HEK293 (cell line): Measurements from ENCODE around the gene PRPS1L1.

ENCODE experiments used
- ZBTB7A ChIP-seq: fragments of 450-650 bp; formaldehyde crosslinking; IDR thresholded peaks from 2 replicates; pipeline ENCODE4 v1.5.1; 2016; ENCODE audit warnings: low read depth, missing biosample characterization, missing genetic modification characterization
- ZNF302 ChIP-seq: fragments of 450-650 bp; formaldehyde crosslinking; IDR thresholded peaks from 2 replicates; pipeline ENCODE4 v1.5.1; 2016; ENCODE audit warnings: missing biosample characterization, missing genetic modification characterization, low read depth
- ZNF549 ChIP-seq: fragments of 450-650 bp; IDR thresholded peaks from 2 replicates; pipeline ENCODE4 v1.5.1; 2018; ENCODE audit warnings: missing biosample characterization, missing genetic modification characterization, mild to moderate bottlenecking, inconsistent platforms, moderate library complexity
- ZNF776 ChIP-seq: fragments of 450-650 bp; formaldehyde crosslinking; IDR thresholded peaks from 2 replicates; pipeline ENCODE4 v1.5.0; 2017; ENCODE audit warnings: missing biosample characterization, missing genetic modification characterization, borderline replicate concordance

DNA sequence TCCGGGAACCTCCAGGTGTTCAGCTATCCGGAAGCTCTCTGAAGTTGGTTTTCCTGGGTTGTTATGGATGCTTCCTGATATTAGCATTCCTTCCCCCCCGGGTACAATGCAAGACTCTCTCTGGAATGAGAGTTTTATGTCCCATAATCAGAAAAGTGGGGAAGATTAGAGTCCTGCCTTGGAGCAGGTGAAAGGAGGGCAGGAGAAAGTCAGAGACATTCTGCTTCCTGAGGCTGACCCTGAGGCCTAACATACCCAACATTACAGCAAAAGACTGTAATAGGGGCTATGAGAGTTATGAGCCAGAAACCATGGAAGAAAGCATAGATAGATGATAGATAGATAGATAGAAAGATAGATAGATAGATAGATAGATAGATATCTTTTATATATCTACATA, 36.9 kb downstream of the PRPS1L1 start:
- TF ChIP-seq ZNF549 (tag by site-specific recombination) (no peak), ZBTB7A (tag by site-specific recombination) (no peak), ZNF302 (tag by site-specific recombination) (no peak), ZNF776 (tag by site-specific recombination) (no peak)
